ENCODE data around the gene MUCL1.

- TF ChIP-seq POLR2A (IDR thresholded peaks at IDR 0.05) = no peak
- TF ChIP-seq CTCF (IDR thresholded peaks at IDR 0.05) = no peak
Measured at GRCh38 chr12:54853933-54854538, at the start of gene MUCL1.
